Caco-2 (cell line): Measurements from ENCODE around the gene AKR7A2. TPM values are rescaled to one million over a fixed set of nuclear protein-coding genes. Genes with fewer than 3 reads are reported as not detected.
A peak's percentile ranks its signal among the peaks of the same experiment; 100 is the strongest.

Experiments
- BruUV-seq: library from RNA; stranded (reverse); fragments of 400-500 nt; replicated peaks from 2 replicates; lab custom pipeline; 2021; lab: Mats Ljungman, UMichigan
- CTCF ChIA-PET: fragments of 300-600 bp; sonication (Branson Sonifier 250); formaldehyde crosslinking; loops from one replicate; lab custom pipeline; 2022; ENCODE audit warnings: antibody characterized with exemption; lab: Charles Lee
- POLR2A ChIA-PET: fragments of 300-600 bp; sonication (Branson Sonifier 250); formaldehyde crosslinking; loops from one replicate; lab custom pipeline; 2022; ENCODE audit warnings: antibody characterized with exemption; lab: Charles Lee
- DNase-seq, 2 experiments: peaks; one replicate each; pipeline versions ENCODE4 v3.0.0 to v3.0.0-alpha.2; 2020 to 2022
- H3K27me3 ChIP-seq: replicated peaks from 2 replicates; pipeline ENCODE4 v1.6.0; 2011; ENCODE audit warnings: low read length; ENCODE audit not compliant: control insufficient read depth, insufficient read depth
- H3K36me3 ChIP-seq: 2 replicates; pipeline ENCODE4 v1.5.1; 2011; ENCODE audit warnings: low read length; ENCODE audit not compliant: control insufficient read depth, insufficient read depth
- H3K4me1 ChIP-seq: fragments of 250-450 bp; sonication (Bioruptor Pico); 2 replicates; pipeline ENCODE4 v1.5.1; 2020; ENCODE audit warnings: mild to moderate bottlenecking
- H3K4me3 ChIP-seq: 2 replicates; pipeline ENCODE4 v1.5.1; 2011; ENCODE audit warnings: low read depth, mild to moderate bottlenecking, control low read depth, low read length
- H3K9me3 ChIP-seq: fragments of 250-450 bp; sonication (Bioruptor Pico); 2 replicates; pipeline ENCODE4 v1.5.1; 2020; ENCODE audit warnings: mild to moderate bottlenecking, moderate library complexity
- H3K27ac Mint-ChIP-seq: one replicate; pipeline ENCODE4 v1.8.0; 2022; ENCODE audit warnings: mixed read lengths; ENCODE audit not compliant: unreplicated experiment
- H3K27me3 Mint-ChIP-seq: one replicate; pipeline ENCODE4 v1.8.0; 2022; ENCODE audit warnings: mixed read lengths; ENCODE audit not compliant: insufficient read depth, unreplicated experiment
- H3K36me3 Mint-ChIP-seq: one replicate; pipeline ENCODE4 v1.8.0; 2022; ENCODE audit warnings: mild to moderate bottlenecking, mixed read lengths; ENCODE audit not compliant: insufficient read depth, unreplicated experiment
- H3K4me1 Mint-ChIP-seq: one replicate; pipeline ENCODE4 v1.8.0; 2022; ENCODE audit warnings: low read depth, mixed read lengths; ENCODE audit not compliant: unreplicated experiment
- H3K4me3 Mint-ChIP-seq: one replicate; pipeline ENCODE4 v1.8.0; 2022; ENCODE audit warnings: mild to moderate bottlenecking, moderate library complexity, mixed read lengths; ENCODE audit not compliant: unreplicated experiment
- H3K9me3 Mint-ChIP-seq: one replicate; pipeline ENCODE4 v1.8.0; 2022; ENCODE audit warnings: mixed read lengths; ENCODE audit not compliant: unreplicated experiment
- CTCF ChIP-seq, 2 experiments: fragments of 200-600 bp in 1 of 2; IDR thresholded peaks; 1 replicate in 1 of 2; 2 replicates in 1 of 2; pipeline versions ENCODE4 v1.5.1 to v1.8.0; 2011 to 2022; ENCODE audit warnings: antibody characterized with exemption in 1 of 2, control low read depth in 1 of 2, inconsistent platforms in 1 of 2, low read depth in 1 of 2, low read length in 1 of 2, mild to moderate bottlenecking in 1 of 2, moderate library complexity in 1 of 2; ENCODE audit not compliant: insufficient read depth in 1 of 2, severe bottlenecking in 1 of 2, unreplicated experiment in 1 of 2
- intact Hi-C: fragments of 100-400 bp; cut with micrococcal nuclease; formaldehyde crosslinking; loops from one replicate; pipeline ENCODE4 v1.10.0; 2022; ENCODE audit not compliant: unreplicated experiment
- total RNA-seq: library from RNA; stranded (reverse); gene quantifications from 2 replicates; pipeline ENCODE4 v1.2.3, GENCODE V29; 2022

AKR7A2 gene
- total RNA-seq, 1 experiment from 2014 or later: 55.4 TPM

GRCh38 chr1:19315378-19316198 lies 3.6 kb upstream of the AKR7A2 start:
- no peaks in the 10 kb centered on the region for H3K9me3 Mint-ChIP-seq
- no peaks in the 10 kb centered on the region for H3K27me3 Mint-ChIP-seq
- Histone ChIP-seq H3K4me1 (no peaks in the 10 kb centered on the region), H3K9me3 (no peaks in the 10 kb centered on the region), H3K27me3 (no peaks in the 10 kb centered on the region), H3K4me3 (no peak overlapping the region), H3K36me3 (peaks cover 1% of the 10 kb centered on the region)
- no peak for TF ChIP-seq CTCF (IDR thresholded peaks at IDR 0.05; ENCODE audit: insufficient read depth in 1 of 2, low read depth in 1 of 2, low read length in 1 of 2, severe bottlenecking in 1 of 2, unreplicated experiment in 1 of 2)
- ChIA-PET CTCF (no interaction called here), POLR2A (no interaction called here)
- BruUV-seq: no TSS peak
- intact Hi-C loops: loop anchor here (10.0 kb wide), 1 partner anchor 61 kb away; the partner anchor contains the start of genes EMC1 and MRTO4
- peaks cover 14% of the 10 kb centered on the region for H3K4me1 Mint-ChIP-seq
- H3K27ac Mint-ChIP-seq: no peak overlapping the region
- H3K36me3 Mint-ChIP-seq: peaks cover under 1% of the 10 kb centered on the region
- no peak overlapping the region for H3K4me3 Mint-ChIP-seq
- no peak for DNase-seq

GRCh38 chr1:19313961-19314882 lies 2.3 kb upstream of the AKR7A2 start:
- DNase-seq: no peak
- POLR2A ChIA-PET: interaction anchor here (0.5 kb wide), 1 partner anchor 306 kb away, joined by 3 read pairs; no protein-coding TSS in a partner anchor
- intact Hi-C loops: loop anchor here (10.0 kb wide), 1 partner anchor 59 kb away; the partner anchor contains the start of genes EMC1 and MRTO4
- Mint-ChIP-seq H3K27ac (no peak overlapping the region), H3K27me3 (no peaks in the 10 kb centered on the region), H3K9me3 (no peaks in the 10 kb centered on the region), H3K36me3 (peaks cover under 1% of the 10 kb centered on the region), H3K4me1 (peaks cover 15% of the 10 kb centered on the region), H3K4me3 (no peak overlapping the region)
- H3K36me3 ChIP-seq: peaks cover 1% of the 10 kb centered on the region
- TF ChIP-seq CTCF (IDR thresholded peaks at IDR 0.05; ENCODE audit: insufficient read depth in 1 of 2, low read depth in 1 of 2, low read length in 1 of 2, severe bottlenecking in 1 of 2, unreplicated experiment in 1 of 2): no peak
- CTCF ChIA-PET: no interaction called here
- H3K4me3 ChIP-seq: no peak overlapping the region
- no peaks in the 10 kb centered on the region for H3K27me3 ChIP-seq
- H3K4me1 ChIP-seq: no peaks in the 10 kb centered on the region
- BruUV-seq: no TSS peak
- H3K9me3 ChIP-seq: no peaks in the 10 kb centered on the region

- TSS peak; percentile 61 for BruUV-seq
- peak overlapping the region; percentile 84 for H3K4me3 Mint-ChIP-seq
- ChIA-PET POLR2A (interaction anchor here (0.5 kb wide), 1 partner anchor 306 kb away, joined by 3 read pairs; no protein-coding TSS in a partner anchor), CTCF (interaction anchor here (0.6 kb wide), 1 partner anchor 298 kb away, joined by 3 read pairs; no protein-coding TSS in a partner anchor)
- TF ChIP-seq CTCF (IDR thresholded peaks at IDR 0.05; ENCODE audit: insufficient read depth in 1 of 2, low read depth in 1 of 2, low read length in 1 of 2, severe bottlenecking in 1 of 2, unreplicated experiment in 1 of 2): no peak
- DNase-seq: no peak
- peaks cover 6% of the 10 kb centered on the region for H3K36me3 Mint-ChIP-seq
- H3K4me3 ChIP-seq: no peak overlapping the region
- H3K4me1 Mint-ChIP-seq: peaks cover 15% of the 10 kb centered on the region
- H3K27me3 ChIP-seq: no peaks in the 10 kb centered on the region
- H3K9me3 ChIP-seq: no peaks in the 10 kb centered on the region
- peaks cover 1% of the 10 kb centered on the region for H3K36me3 ChIP-seq
- no peaks in the 10 kb centered on the region for H3K4me1 ChIP-seq
- no peaks in the 10 kb centered on the region for H3K27me3 Mint-ChIP-seq
- no peaks in the 10 kb centered on the region for H3K9me3 Mint-ChIP-seq
- intact Hi-C loops: loop anchor here (10.0 kb wide), 1 partner anchor 59 kb away; the partner anchor contains the start of genes EMC1 and MRTO4
- peak overlapping the region; percentile 29 for H3K27ac Mint-ChIP-seq
Measured at GRCh38 chr1:19313636-19313959, 1.7 kb upstream of the AKR7A2 start.
